Endothelial cell of umbilical vein (primary cell): Measurements from ENCODE around the gene SLC5A9. TPM values are rescaled to one million over a fixed set of nuclear protein-coding genes. Genes with fewer than 3 reads are reported as not detected.

ENCODE experiments used
- BruUV-seq: library from RNA; stranded (reverse); fragments of 400-500 nt; replicated peaks from 2 replicates; lab custom pipeline; 2021; lab: Mats Ljungman, UMichigan
- CTCF ChIA-PET: fragments of 300-600, 350-600 bp; sonication (Branson Sonifier 250); formaldehyde crosslinking; loops from one replicate; lab custom pipeline; 2021; ENCODE audit warnings: antibody characterized with exemption, inconsistent platforms; lab: Charles Lee
- POLR2A ChIA-PET: fragments of 300-600, 350-600 bp; sonication (Branson Sonifier 250); formaldehyde crosslinking; loops from one replicate; lab custom pipeline; 2021; ENCODE audit warnings: antibody characterized with exemption, inconsistent platforms; lab: Charles Lee
- DNase-seq: peaks from one replicate; pipeline ENCODE4 v3.0.0-alpha.2; 2011; ENCODE audit warnings: low read depth, low spot score
- FAIRE-seq: peaks from 2 replicates; lab custom pipeline; 2011; peaks lifted over from hg19 to GRCh38; lab: Jason Lieb, UNC
- H2AFZ ChIP-seq: 2 replicates; pipeline ENCODE4 v1.6.0; 2012; ENCODE audit warnings: low read depth, low read length, control low read depth, inconsistent platforms
- H3K27ac ChIP-seq: 2 replicates; pipeline ENCODE4 v1.5.1; 2011; ENCODE audit warnings: low read depth, mild to moderate bottlenecking, control low read depth, low read length, moderate library complexity; ENCODE audit not compliant: insufficient read depth
- H3K27me3 ChIP-seq, 2 experiments: 2 replicates each; pipeline versions ENCODE4 v1.6.0 to v1.6.1; 2011; ENCODE audit warnings: low read length in 2 of 2, mixed read lengths in 1 of 2; ENCODE audit not compliant: control insufficient read depth in 2 of 2, insufficient read depth in 2 of 2
- H3K36me3 ChIP-seq, 2 experiments: 2 replicates in 1 of 2; 3 replicates in 1 of 2; pipeline ENCODE4 v1.5.1; 2011; ENCODE audit warnings: low read length in 2 of 2, mild to moderate bottlenecking in 1 of 2, moderate library complexity in 1 of 2; ENCODE audit not compliant: control insufficient read depth in 2 of 2, insufficient read depth in 2 of 2; ENCODE audit errors: extremely low read depth in 1 of 2
- H3K4me1 ChIP-seq: 3 replicates; pipeline ENCODE4 v1.5.1; 2011; ENCODE audit warnings: mild to moderate bottlenecking, low read length; ENCODE audit not compliant: control insufficient read depth, insufficient read depth; ENCODE audit errors: extremely low read depth
- H3K4me2 ChIP-seq: 2 replicates; pipeline ENCODE4 v1.6.1; 2011; ENCODE audit warnings: low read length, control low read depth, mixed read lengths; ENCODE audit not compliant: insufficient read depth
- H3K4me3 ChIP-seq, 3 experiments: fragments of 200-600 bp in 1 of 3; sonication (generic), shearing (Covaris generic) in 1 of 3; replicated peaks in 1 of 3; 2 replicates each; pipeline ENCODE4 v1.5.1; 2011 to 2016; ENCODE audit warnings: control low read depth in 3 of 3, low read length in 3 of 3, mild to moderate bottlenecking in 2 of 3, inconsistent platforms in 1 of 3, low read depth in 1 of 3, moderate library complexity in 1 of 3; ENCODE audit not compliant: insufficient read depth in 1 of 3
- H3K79me2 ChIP-seq: 2 replicates; pipeline ENCODE4 v1.6.0; 2012; ENCODE audit warnings: low read length, inconsistent platforms; ENCODE audit not compliant: control insufficient read depth, insufficient read depth
- H3K9ac ChIP-seq: replicated peaks from 2 replicates; pipeline ENCODE3; 2011; ENCODE audit warnings: low read length, control low read depth; ENCODE audit not compliant: insufficient read depth; ENCODE audit errors: extremely low read depth
- H3K9me1 ChIP-seq: replicated peaks from 3 replicates; pipeline ENCODE4 v1.6.0; 2011; ENCODE audit warnings: mild to moderate bottlenecking, low read length; ENCODE audit not compliant: control insufficient read depth, insufficient read depth; ENCODE audit errors: extremely low read depth
- H3K9me3 ChIP-seq: replicated peaks from 2 replicates; pipeline ENCODE4 v1.5.1; 2012; ENCODE audit warnings: low read length, inconsistent platforms; ENCODE audit not compliant: control insufficient read depth, insufficient read depth
- H4K20me1 ChIP-seq: replicated peaks from 2 replicates; pipeline ENCODE3; 2011; ENCODE audit warnings: mild to moderate bottlenecking, low read length; ENCODE audit not compliant: control insufficient read depth, insufficient read depth; ENCODE audit errors: extremely low read depth
- GATA2 ChIP-seq: IDR thresholded peaks from 2 replicates; pipeline ENCODE4 v1.7.0; 2011; ENCODE audit warnings: low read depth, mild to moderate bottlenecking, moderate library complexity, mixed read lengths, low read length; ENCODE audit not compliant: insufficient read length, insufficient read depth
- MAX ChIP-seq: IDR thresholded peaks from 2 replicates; pipeline ENCODE4 v1.6.1; 2011; ENCODE audit not compliant: insufficient read depth, insufficient read length
- MYC ChIP-seq: IDR thresholded peaks from one replicate; pipeline ENCODE4 v1.6.1; 2011; ENCODE audit warnings: mild to moderate bottlenecking, low read depth, low read length
- POLR2A ChIP-seq: IDR thresholded peaks from 2 replicates; pipeline ENCODE4 v1.6.1; 2012; ENCODE audit warnings: low read depth, mild to moderate bottlenecking, control low read depth, low read length
- POLR2AphosphoS5 ChIP-seq: IDR thresholded peaks from 2 replicates; pipeline ENCODE4 v1.6.1; 2012; ENCODE audit warnings: low read depth, mild to moderate bottlenecking, control low read depth, low read length, moderate library complexity; ENCODE audit not compliant: insufficient read depth
- dilution Hi-C: fragments of 300-500 bp; cut with MboI; formaldehyde crosslinking; loops from one replicate; pipeline ENCODE4 v1.15.0; 2019; ENCODE audit warnings: low sequenced_read_pairs; ENCODE audit not compliant: extremely low pct_ligation_motif_present
- intact Hi-C: fragments of 100-400 bp; cut with micrococcal nuclease; formaldehyde crosslinking; loops from one replicate; pipeline ENCODE4 v1.10.0; 2022
- polyA plus RNA-seq, 4 experiments: library from polyadenylated mRNA; depleted of rRNA in 3 of 4; stranded (reverse) in 3 of 4; unstranded in 1 of 4; fragments of >200 nt; gene quantifications; 2 replicates each; pipeline versions ENCODE4 v1.2.1 to v1.2.3, GENCODE V29; 2011 to 2012; ENCODE audit warnings: missing spikeins in 1 of 4
- total RNA-seq: library from RNA; stranded (reverse); gene quantifications from 2 replicates; pipeline ENCODE4 v1.2.3, GENCODE V29; 2021
- TF ChIP-seq, protein P1 (sequence below), 2 donors: IDR thresholded peaks; 1 replicate in 1 of 2; 2 replicates in 1 of 2; pipeline ENCODE4 v1.5.1; 2011; ENCODE audit warnings: low read length in 2 of 2, mild to moderate bottlenecking in 2 of 2, moderate library complexity in 2 of 2, control low read depth in 1 of 2, inconsistent platforms in 1 of 2, low read depth in 1 of 2; ENCODE audit not compliant: insufficient read depth in 1 of 2; ENCODE audit errors: extremely low read depth in 1 of 2

Gene SLC5A9
- total and polyA plus RNA-seq, 2 donors (not counting 3 experiments of a cell fraction or from before 2014, with no cell fraction given), result not detected

- Histone ChIP-seq H3K4me1 (peaks cover 9% of the 10 kb centered on the region), H3K9ac (no peak overlapping the region), H3K27me3 (no peaks in the 10 kb centered on the region), H3K4me2 (no peak overlapping the region), H3K9me1 (no peaks in the 10 kb centered on the region), H3K9me3 (no peaks in the 10 kb centered on the region), H3K4me3 (no peak overlapping the region), H3K79me2 (no peaks in the 10 kb centered on the region), H2AFZ (no peak overlapping the region), H3K27ac (no peak overlapping the region), H3K36me3 (no peaks in the 10 kb centered on the region), H4K20me1 (no peaks in the 10 kb centered on the region)
- dilution Hi-C loops (no loop called here), intact Hi-C loops (loop anchor here (5.0 kb wide), 1 partner anchor 273 kb away; no protein-coding TSS in a partner anchor)
- ChIA-PET POLR2A (no interaction called here), CTCF (interaction anchor here (1.3 to 1.7 kb wide), 2 partner anchors 11 to 21 kb away, joined by 3 to 4 read pairs; no protein-coding TSS in a partner anchor)
- no peak for DNase-seq
- BruUV-seq, result no TSS peak
- no peak for FAIRE-seq
- no peak for TF ChIP-seq MYC
- TF ChIP-seq GATA2, result no peak
- TF ChIP-seq POLR2AphosphoS5, result no peak
- TF ChIP-seq POLR2A, result no peak
- TF ChIP-seq MAX, result no peak
- TF ChIP-seq, protein P1, sequence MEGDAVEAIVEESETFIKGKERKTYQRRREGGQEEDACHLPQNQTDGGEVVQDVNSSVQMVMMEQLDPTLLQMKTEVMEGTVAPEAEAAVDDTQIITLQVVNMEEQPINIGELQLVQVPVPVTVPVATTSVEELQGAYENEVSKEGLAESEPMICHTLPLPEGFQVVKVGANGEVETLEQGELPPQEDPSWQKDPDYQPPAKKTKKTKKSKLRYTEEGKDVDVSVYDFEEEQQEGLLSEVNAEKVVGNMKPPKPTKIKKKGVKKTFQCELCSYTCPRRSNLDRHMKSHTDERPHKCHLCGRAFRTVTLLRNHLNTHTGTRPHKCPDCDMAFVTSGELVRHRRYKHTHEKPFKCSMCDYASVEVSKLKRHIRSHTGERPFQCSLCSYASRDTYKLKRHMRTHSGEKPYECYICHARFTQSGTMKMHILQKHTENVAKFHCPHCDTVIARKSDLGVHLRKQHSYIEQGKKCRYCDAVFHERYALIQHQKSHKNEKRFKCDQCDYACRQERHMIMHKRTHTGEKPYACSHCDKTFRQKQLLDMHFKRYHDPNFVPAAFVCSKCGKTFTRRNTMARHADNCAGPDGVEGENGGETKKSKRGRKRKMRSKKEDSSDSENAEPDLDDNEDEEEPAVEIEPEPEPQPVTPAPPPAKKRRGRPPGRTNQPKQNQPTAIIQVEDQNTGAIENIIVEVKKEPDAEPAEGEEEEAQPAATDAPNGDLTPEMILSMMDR (IDR thresholded peaks at IDR 0.05; ENCODE audit: extremely low read depth in 1 of 2, insufficient read depth in 1 of 2, low read depth in 1 of 2, low read length in 2 of 2), result no peak
These were observed 2.3 kb downstream of the SLC5A9 start for GRCh38 chr1:48224791-48225190.
